ENCODE data around the gene SPAG9.

Gene SPAG9

GRCh38 chr17:50918933-50919296, 201.8 kb downstream of the SPAG9 start:
- peak overlapping the region; percentile 96 for H3K27ac ChIP-seq

GRCh38 chr17:50918071-50918932, 202.4 kb downstream of the SPAG9 start:
- no peak for TF ChIP-seq ZFX (IDR thresholded peaks at IDR 0.05; ENCODE audit: borderline replicate concordance)
- TF ChIP-seq CTCF (IDR thresholded peaks at IDR 0.05), result no peak
- H3K27ac ChIP-seq, result peak overlapping the region; percentile 96

More at GRCh38 chr17:50918933-50919296, 201.8 kb downstream of the SPAG9 start:
- no peak for TF ChIP-seq ZFX (IDR thresholded peaks at IDR 0.05; ENCODE audit: borderline replicate concordance)
- no peak for TF ChIP-seq CTCF (IDR thresholded peaks at IDR 0.05)

GRCh38 chr17:50917418-50917743, 203.3 kb downstream of the SPAG9 start:
- TF ChIP-seq ZFX (IDR thresholded peaks at IDR 0.05; ENCODE audit: borderline replicate concordance) (no peak), CTCF (IDR thresholded peaks at IDR 0.05) (no peak)
- peak overlapping the region; percentile 96 for H3K27ac ChIP-seq

- H3K27ac ChIP-seq, result peak overlapping the region; percentile 96
- TF ChIP-seq CTCF (IDR thresholded peaks at IDR 0.05), result no peak
- TF ChIP-seq ZFX (IDR thresholded peaks at IDR 0.05; ENCODE audit: borderline replicate concordance), result no peak
Observed at GRCh38 chr17:50916708-50917417, 203.8 kb downstream of the SPAG9 start.

GRCh38 chr17:50916026-50916707, 204.5 kb downstream of the SPAG9 start:
- peak overlapping the region; percentile 96 for H3K27ac ChIP-seq
- TF ChIP-seq ZFX (IDR thresholded peaks at IDR 0.05; ENCODE audit: borderline replicate concordance) (no peak), CTCF (IDR thresholded peaks at IDR 0.05) (no peak)

GRCh38 chr17:50914505-50915063, 206.1 kb downstream of the SPAG9 start:
- H3K27ac ChIP-seq, result peak overlapping the region; percentile 96
- TF ChIP-seq ZFX (IDR thresholded peaks at IDR 0.05; ENCODE audit: borderline replicate concordance) (no peak), CTCF (IDR thresholded peaks at IDR 0.05) (no peak)
